ENCODE measurements around the gene PITPNC1.

The PITPNC1 gene

DNA sequence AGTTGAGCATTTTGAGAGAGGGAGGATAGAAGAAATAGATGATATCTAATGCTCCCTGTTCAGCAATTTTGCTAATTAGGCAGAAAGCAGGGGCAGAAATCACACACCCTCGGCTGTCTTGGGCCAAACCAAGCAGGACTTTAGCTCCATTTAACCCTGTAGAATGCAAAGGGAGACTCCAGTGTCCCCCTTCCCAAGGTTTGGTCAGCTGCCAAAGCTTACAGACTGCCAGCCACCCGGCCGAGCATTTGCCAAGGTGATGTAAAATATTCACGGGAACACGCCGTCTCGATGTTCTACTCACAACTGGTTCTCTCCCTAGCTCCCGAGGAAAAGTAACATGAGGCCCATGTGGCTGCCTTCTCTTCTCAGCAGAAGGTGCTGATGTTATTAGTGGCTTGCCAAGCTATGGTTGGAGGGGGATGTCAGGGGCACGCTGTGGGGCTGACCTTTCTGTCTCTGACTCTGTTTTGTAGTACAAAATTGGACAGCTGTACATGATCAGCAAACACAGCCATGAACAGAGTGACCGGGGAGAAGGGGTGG, 155.3 kb downstream of the PITPNC1 start:
- peaks cover 15% of the 10 kb centered on the region for H3K4me1 ChIP-seq (ENCODE audit: control insufficient read depth, insufficient read depth, low read length)
- no peaks in the 10 kb centered on the region for H3K9me3 ChIP-seq (ENCODE audit: control insufficient read depth, low read length)
- H3K4me3 ChIP-seq (ENCODE audit: insufficient read depth, low read depth, low read length) = no peak overlapping the region
- no peaks in the 10 kb centered on the region for H3K27me3 ChIP-seq (ENCODE audit: control insufficient read depth, insufficient read depth, low read length, poor library complexity, severe bottlenecking)
- H3K27ac ChIP-seq (ENCODE audit: insufficient read depth, low read depth, low read length, poor library complexity, severe bottlenecking) = no peak overlapping the region
- 95 to 96% methylated on average over 10 of the region's 10 CpGs for WGBS, 2 experiments
- no peaks in the 10 kb centered on the region for H3K36me3 ChIP-seq (ENCODE audit: control insufficient read depth, insufficient read depth, low read length)

DNA sequence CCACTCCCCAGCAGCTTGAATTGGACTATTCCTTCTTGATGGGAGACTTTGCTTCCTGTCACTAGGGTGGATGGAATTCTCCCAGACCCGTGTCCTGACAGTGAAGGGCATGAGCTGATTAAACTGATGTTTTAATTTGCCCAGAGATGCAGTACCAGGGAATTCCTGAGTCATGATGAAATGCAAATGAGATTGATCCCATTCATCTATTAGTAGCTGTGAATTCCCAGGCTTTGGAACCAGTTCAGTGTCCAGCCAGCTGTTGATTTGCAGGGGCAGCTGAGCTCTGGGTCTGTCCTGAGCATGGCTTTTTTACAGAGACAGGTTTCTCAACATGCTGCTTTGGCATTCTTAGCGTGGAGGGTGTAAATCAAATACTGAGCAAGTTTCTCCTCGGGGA, 157.9 kb downstream of the PITPNC1 start:
- Histone ChIP-seq H3K36me3 (ENCODE audit: control insufficient read depth, insufficient read depth, low read length) (no peaks in the 10 kb centered on the region), H3K4me3 (ENCODE audit: insufficient read depth, low read depth, low read length) (no peak overlapping the region), H3K27ac (ENCODE audit: insufficient read depth, low read depth, low read length, poor library complexity, severe bottlenecking) (no peak overlapping the region), H3K4me1 (ENCODE audit: control insufficient read depth, insufficient read depth, low read length) (peaks cover 5% of the 10 kb centered on the region), H3K9me3 (ENCODE audit: control insufficient read depth, low read length) (no peaks in the 10 kb centered on the region), H3K27me3 (ENCODE audit: control insufficient read depth, insufficient read depth, low read length, poor library complexity, severe bottlenecking) (no peaks in the 10 kb centered on the region)
- WGBS, 2 experiments = 90 to 95% methylated on average over 3 of the region's 3 CpGs

DNA sequence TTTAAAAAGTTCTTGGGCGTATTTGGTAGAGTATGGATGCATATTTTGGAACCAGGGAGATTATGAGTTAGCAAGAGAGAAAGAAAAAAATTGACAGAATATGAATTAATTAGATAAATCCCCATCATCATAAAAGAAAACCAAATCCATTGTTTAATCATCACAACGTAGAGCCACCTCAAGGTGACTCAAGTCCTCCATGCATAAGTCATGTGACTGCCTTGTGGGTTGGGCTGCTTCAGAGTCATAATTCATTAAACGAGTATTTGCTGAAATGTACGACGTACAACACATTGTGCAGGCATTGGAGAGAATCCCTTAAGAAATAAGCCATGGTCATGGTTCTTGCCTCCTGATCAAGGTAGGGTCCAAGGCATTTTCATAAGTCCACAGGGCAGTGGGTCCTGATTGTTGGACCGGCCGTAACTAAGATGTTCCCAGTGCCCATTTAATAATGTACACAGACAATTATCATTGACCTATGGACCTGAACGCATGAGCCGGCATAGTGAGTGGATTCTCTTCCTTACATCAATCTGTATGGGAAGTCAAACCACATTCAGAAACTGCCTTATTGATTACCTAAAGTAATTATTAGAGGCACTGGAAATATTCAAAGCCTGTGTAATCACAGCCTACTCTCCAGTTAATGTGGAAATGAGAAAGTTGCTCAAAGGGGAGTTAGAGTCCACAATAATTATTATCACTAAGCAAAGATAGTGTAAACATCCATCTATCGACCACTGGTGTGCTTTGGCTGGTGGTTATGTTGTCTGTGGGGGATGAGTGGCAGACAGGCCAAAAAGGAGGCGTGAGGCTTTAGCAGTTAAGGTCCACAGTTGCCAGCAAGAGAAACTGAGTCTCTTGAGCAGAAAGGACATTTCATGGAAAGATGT, 165.4 kb downstream of the PITPNC1 start:
- Histone ChIP-seq H3K4me3 (ENCODE audit: insufficient read depth, low read depth, low read length) (no peak overlapping the region), H3K27ac (ENCODE audit: insufficient read depth, low read depth, low read length, poor library complexity, severe bottlenecking) (no peak overlapping the region), H3K9me3 (ENCODE audit: control insufficient read depth, low read length) (no peaks in the 10 kb centered on the region), H3K4me1 (ENCODE audit: control insufficient read depth, insufficient read depth, low read length) (no peaks in the 10 kb centered on the region), H3K36me3 (ENCODE audit: control insufficient read depth, insufficient read depth, low read length) (no peaks in the 10 kb centered on the region), H3K27me3 (ENCODE audit: control insufficient read depth, insufficient read depth, low read length, poor library complexity, severe bottlenecking) (no peaks in the 10 kb centered on the region)
- 82 to 89% methylated on average over 8 to 10 of the region's 11 CpGs for WGBS, 2 experiments

DNA sequence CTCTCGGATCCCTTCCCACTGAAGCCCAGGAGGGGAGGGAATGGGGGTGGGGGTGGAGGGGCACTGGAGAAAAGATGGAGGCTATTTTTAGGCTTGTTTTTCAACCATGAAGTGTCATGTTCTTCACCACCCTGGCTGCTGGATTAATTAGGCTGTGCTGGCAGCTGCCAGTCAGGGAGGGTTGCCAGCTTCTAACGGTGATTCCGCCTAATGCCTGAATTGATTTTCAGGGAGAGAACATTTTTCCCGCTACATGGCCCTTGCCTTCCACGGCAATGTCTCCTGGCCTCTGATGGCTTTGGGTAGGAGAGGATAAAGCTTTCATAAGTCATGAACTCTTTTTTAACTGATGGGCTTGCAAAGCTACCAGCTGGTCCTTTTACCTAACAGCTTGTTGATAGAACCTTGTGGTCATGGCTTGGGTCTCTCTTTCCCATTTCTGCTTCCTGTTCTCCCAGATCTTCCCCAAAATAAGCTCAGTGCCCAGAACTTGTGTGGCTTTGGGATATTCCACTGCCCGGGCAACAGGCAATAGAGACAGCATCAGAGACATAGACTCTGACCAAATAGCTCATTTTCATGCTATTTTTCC, 167.4 kb downstream of the PITPNC1 start:
- H3K27me3 ChIP-seq (ENCODE audit: control insufficient read depth, insufficient read depth, low read length, poor library complexity, severe bottlenecking) = no peaks in the 10 kb centered on the region
- no peak overlapping the region for H3K4me3 ChIP-seq (ENCODE audit: insufficient read depth, low read depth, low read length)
- 92 to 97% methylated on average over 6 of the region's 6 CpGs for WGBS, 2 experiments
- no peaks in the 10 kb centered on the region for H3K4me1 ChIP-seq (ENCODE audit: control insufficient read depth, insufficient read depth, low read length)
- H3K36me3 ChIP-seq (ENCODE audit: control insufficient read depth, insufficient read depth, low read length) = no peaks in the 10 kb centered on the region
- no peaks in the 10 kb centered on the region for H3K9me3 ChIP-seq (ENCODE audit: control insufficient read depth, low read length)
- H3K27ac ChIP-seq (ENCODE audit: insufficient read depth, low read depth, low read length, poor library complexity, severe bottlenecking) = no peak overlapping the region

DNA sequence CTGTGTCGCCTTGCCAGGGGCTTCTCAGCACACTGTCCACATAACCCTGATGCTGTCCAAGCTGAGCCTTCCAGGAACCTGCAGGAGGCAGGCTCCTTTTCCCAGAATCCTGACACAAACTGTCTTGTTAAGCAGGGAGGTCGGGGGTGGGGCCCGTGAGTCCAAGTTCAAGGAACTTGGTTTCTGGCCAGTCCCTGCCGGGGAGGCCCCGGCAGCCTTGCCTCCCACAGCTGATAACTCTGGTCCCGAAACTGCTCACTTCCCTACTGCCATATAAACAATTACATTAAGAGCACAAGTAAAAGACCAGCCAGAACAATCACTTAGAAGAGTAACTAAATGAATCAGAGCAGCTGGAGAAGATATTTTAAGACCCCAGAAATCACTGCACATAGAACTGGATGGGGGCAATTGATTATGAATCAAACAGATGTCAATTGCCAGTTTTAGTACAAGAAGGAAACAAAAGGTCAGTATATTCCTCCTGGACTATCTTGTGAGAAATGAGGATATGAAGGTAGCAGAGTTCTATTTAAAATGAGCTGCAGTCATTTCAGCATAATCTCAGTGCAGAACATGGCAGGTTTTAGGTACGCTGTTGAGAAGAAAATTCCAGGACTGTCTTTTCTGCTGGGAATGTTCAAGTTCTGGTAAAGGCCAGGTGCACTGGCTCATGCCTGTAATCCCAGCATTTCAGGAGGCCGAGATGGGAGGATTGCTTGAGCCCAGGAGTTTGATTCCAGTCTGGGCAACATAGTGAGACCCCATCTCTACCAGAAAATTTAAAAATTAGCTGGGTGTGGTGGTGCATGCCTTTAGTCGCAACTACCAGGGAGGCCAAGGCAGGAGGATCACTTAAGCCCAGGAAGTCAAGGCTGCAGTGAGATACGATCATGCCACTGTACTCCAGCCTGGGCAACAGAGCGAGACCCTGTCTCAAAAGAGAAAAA, 169.8 kb downstream of the PITPNC1 start:
- no peak overlapping the region for H3K4me3 ChIP-seq (ENCODE audit: insufficient read depth, low read depth, low read length)
- H3K9me3 ChIP-seq (ENCODE audit: control insufficient read depth, low read length) = no peaks in the 10 kb centered on the region
- no peaks in the 10 kb centered on the region for H3K36me3 ChIP-seq (ENCODE audit: control insufficient read depth, insufficient read depth, low read length)
- WGBS, 2 experiments = 93 to 94% methylated on average over 11 of the region's 11 CpGs
- no peaks in the 10 kb centered on the region for H3K4me1 ChIP-seq (ENCODE audit: control insufficient read depth, insufficient read depth, low read length)
- H3K27ac ChIP-seq (ENCODE audit: insufficient read depth, low read depth, low read length, poor library complexity, severe bottlenecking) = no peak overlapping the region
- H3K27me3 ChIP-seq (ENCODE audit: control insufficient read depth, insufficient read depth, low read length, poor library complexity, severe bottlenecking) = no peaks in the 10 kb centered on the region

DNA sequence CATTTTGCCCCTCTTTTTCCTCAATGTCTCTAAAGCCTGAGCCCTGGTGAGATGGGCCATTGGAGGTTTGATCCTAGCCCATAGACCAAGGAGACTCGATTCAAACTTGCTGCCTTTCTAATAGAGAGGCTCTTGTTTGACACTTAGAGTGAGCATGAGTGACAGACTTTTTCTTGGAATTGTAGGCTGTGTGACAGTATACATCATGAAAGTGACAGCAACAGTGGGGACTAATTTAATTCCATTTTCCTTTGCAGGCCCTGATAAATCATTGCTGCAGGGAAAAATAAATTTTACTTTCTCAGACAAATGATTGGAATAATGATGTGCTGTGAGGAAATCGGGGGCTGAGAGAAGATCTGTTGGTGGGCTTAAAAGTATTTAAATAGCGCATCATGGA, 171.6 kb downstream of the PITPNC1 start:
- Histone ChIP-seq H3K9me3 (ENCODE audit: control insufficient read depth, low read length) (no peaks in the 10 kb centered on the region), H3K36me3 (ENCODE audit: control insufficient read depth, insufficient read depth, low read length) (no peaks in the 10 kb centered on the region), H3K4me1 (ENCODE audit: control insufficient read depth, insufficient read depth, low read length) (no peaks in the 10 kb centered on the region), H3K27ac (ENCODE audit: insufficient read depth, low read depth, low read length, poor library complexity, severe bottlenecking) (no peak overlapping the region), H3K27me3 (ENCODE audit: control insufficient read depth, insufficient read depth, low read length, poor library complexity, severe bottlenecking) (no peaks in the 10 kb centered on the region), H3K4me3 (ENCODE audit: insufficient read depth, low read depth, low read length) (no peak overlapping the region)
- WGBS, 2 experiments = 94 to 96% methylated on average over 3 of the region's 3 CpGs

DNA sequence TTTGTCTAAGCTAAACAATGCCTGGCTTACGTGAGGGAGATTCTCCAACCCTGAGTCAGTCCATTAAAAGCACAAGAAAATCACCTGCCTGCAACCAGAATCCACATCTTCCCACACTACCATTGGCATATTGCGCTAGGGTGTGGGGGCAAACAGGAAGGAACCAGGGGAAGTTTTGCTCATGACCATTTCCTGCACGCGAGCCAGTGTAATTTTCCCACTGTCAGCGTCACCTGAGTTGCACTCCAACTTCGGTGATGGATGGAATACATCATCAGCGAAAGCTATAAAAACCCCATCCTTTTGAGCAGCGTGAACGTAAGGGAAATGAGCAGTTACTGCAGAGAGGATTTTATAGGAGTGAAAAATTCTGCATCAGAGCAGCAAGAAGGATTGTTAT, 172.7 kb downstream of the PITPNC1 start:
- 94 to 96% methylated on average over 9 of the region's 9 CpGs for WGBS, 2 experiments

DNA sequence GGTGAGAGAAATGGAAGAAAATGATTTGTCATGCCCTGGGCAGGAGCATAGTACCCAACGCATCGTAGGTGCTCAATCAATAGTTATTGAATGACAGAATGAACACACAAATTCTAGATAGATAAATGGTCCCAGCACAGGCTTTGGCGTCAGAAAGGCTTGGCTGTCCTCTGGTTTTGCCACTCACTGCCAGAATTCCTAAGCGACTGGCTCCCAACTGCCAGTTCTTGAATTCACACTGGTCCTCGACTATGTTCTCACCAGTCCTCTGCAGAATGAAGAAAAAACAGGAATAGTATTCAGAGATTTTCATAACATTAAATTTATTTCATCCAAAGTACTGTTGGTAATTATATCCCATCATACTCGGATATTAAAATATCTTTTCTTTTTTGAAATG, 177.6 kb downstream of the PITPNC1 start:
- H3K36me3 ChIP-seq (ENCODE audit: control insufficient read depth, insufficient read depth, low read length) = no peaks in the 10 kb centered on the region
- H3K4me3 ChIP-seq (ENCODE audit: insufficient read depth, low read depth, low read length) = no peak overlapping the region
- H3K9me3 ChIP-seq (ENCODE audit: control insufficient read depth, low read length) = no peaks in the 10 kb centered on the region
- H3K27me3 ChIP-seq (ENCODE audit: control insufficient read depth, insufficient read depth, low read length, poor library complexity, severe bottlenecking) = no peaks in the 10 kb centered on the region
- no peaks in the 10 kb centered on the region for H3K4me1 ChIP-seq (ENCODE audit: control insufficient read depth, insufficient read depth, low read length)
- no peak overlapping the region for H3K27ac ChIP-seq (ENCODE audit: insufficient read depth, low read depth, low read length, poor library complexity, severe bottlenecking)
- 91 to 94% methylated on average over 5 of the region's 6 CpGs for WGBS, 2 experiments

More for the DNA sequence above, 172.7 kb downstream of the PITPNC1 start:
- Histone ChIP-seq H3K27ac (ENCODE audit: insufficient read depth, low read depth, low read length, poor library complexity, severe bottlenecking) (no peak overlapping the region), H3K9me3 (ENCODE audit: control insufficient read depth, low read length) (no peaks in the 10 kb centered on the region), H3K4me1 (ENCODE audit: control insufficient read depth, insufficient read depth, low read length) (no peaks in the 10 kb centered on the region), H3K4me3 (ENCODE audit: insufficient read depth, low read depth, low read length) (no peak overlapping the region), H3K36me3 (ENCODE audit: control insufficient read depth, insufficient read depth, low read length) (no peaks in the 10 kb centered on the region), H3K27me3 (ENCODE audit: control insufficient read depth, insufficient read depth, low read length, poor library complexity, severe bottlenecking) (no peaks in the 10 kb centered on the region)

DNA sequence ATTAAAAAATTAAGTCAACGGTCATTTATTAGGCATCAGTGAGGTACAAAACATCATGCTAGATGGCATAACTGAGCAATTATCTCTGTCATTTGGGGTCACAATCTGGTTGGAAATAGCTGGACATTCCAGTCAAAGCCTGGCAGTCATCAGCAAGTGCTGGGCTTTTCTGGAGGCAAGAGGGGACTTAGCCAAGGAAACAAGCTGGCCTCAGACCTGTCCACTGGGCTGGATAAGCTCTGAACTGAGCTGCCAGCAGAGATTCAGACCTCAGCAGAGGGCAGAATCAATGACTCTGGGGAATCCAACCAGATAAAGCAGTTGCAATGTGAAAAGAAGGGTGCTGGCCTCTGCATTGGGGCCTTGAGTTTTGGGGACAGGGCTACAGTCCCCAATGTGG, 178.8 kb downstream of the PITPNC1 start:
- H3K9me3 ChIP-seq (ENCODE audit: control insufficient read depth, low read length) = no peaks in the 10 kb centered on the region
- H3K27ac ChIP-seq (ENCODE audit: insufficient read depth, low read depth, low read length, poor library complexity, severe bottlenecking) = no peak overlapping the region
- no peaks in the 10 kb centered on the region for H3K36me3 ChIP-seq (ENCODE audit: control insufficient read depth, insufficient read depth, low read length)
- H3K4me3 ChIP-seq (ENCODE audit: insufficient read depth, low read depth, low read length) = no peak overlapping the region
- H3K27me3 ChIP-seq (ENCODE audit: control insufficient read depth, insufficient read depth, low read length, poor library complexity, severe bottlenecking) = no peaks in the 10 kb centered on the region
- 95 to 98% methylated on average over 1 of the region's 1 CpG for WGBS, 2 experiments
- no peaks in the 10 kb centered on the region for H3K4me1 ChIP-seq (ENCODE audit: control insufficient read depth, insufficient read depth, low read length)
